PC-9 (cell line): Measurements from ENCODE around the gene STC2.

ENCODE experiments used
- CTCF ChIP-seq: fragments of 200-600 bp; sonication (generic); conservative IDR thresholded peaks from 2 replicates; pipeline ENCODE4 v1.6.1; 2017; ENCODE audit warnings: mixed run types, antibody characterized with exemption, mild to moderate bottlenecking, moderate library complexity
- EZH2 ChIP-seq: fragments of 200-600 bp; sonication (generic); IDR thresholded peaks from 2 replicates; pipeline ENCODE4 v1.8.0; 2017; ENCODE audit warnings: antibody characterized with exemption, low read depth

- no peak for TF ChIP-seq CTCF
- no peak for TF ChIP-seq EZH2
These were observed 17.9 kb downstream of the STC2 start for GRCh38 chr5:173310218-173310769.
